H9 (cell line): ENCODE data around the gene GOLT1A. TPM values are rescaled to one million over a fixed set of nuclear protein-coding genes. Genes with fewer than 3 reads are reported as not detected.

ENCODE experiments used
- DNase-seq: peaks from one replicate; pipeline ENCODE4 v3.0.0-alpha.2; 2017
- H2AFZ ChIP-seq: one replicate; pipeline ENCODE4 v1.6.1; 2013; ENCODE audit warnings: mild to moderate bottlenecking, low read length, control low read depth, moderate library complexity
- H2AK5ac ChIP-seq: 2 replicates; pipeline ENCODE4 v1.6.1; 2013; ENCODE audit warnings: low read length, control low read depth, mixed read lengths; ENCODE audit not compliant: insufficient read length
- H2BK120ac ChIP-seq: one replicate; pipeline ENCODE4 v1.6.1; 2013; ENCODE audit warnings: low read depth, mild to moderate bottlenecking, low read length, control low read depth, inconsistent platforms; ENCODE audit not compliant: poor library complexity, severe bottlenecking
- H2BK12ac ChIP-seq: 2 replicates; pipeline ENCODE4 v1.6.1; 2013; ENCODE audit warnings: low read length, control low read depth, mixed read lengths, low read depth; ENCODE audit not compliant: insufficient read length
- H2BK15ac ChIP-seq: 2 replicates; pipeline ENCODE4 v1.6.1; 2013; ENCODE audit warnings: low read depth, low read length, control low read depth
- H2BK20ac ChIP-seq: one replicate; pipeline ENCODE4 v1.6.1; 2013; ENCODE audit warnings: low read depth, mild to moderate bottlenecking, low read length, control low read depth, inconsistent platforms; ENCODE audit not compliant: poor library complexity, severe bottlenecking
- H2BK5ac ChIP-seq: 2 replicates; pipeline ENCODE4 v1.6.1; 2013; ENCODE audit warnings: low read length, control low read depth, mixed read lengths; ENCODE audit not compliant: insufficient read length
- H3K14ac ChIP-seq: 2 replicates; pipeline ENCODE4 v1.6.1; 2013; ENCODE audit warnings: low read length, control low read depth; ENCODE audit not compliant: insufficient read depth
- H3K18ac ChIP-seq: 2 replicates; pipeline ENCODE4 v1.6.1; 2013; ENCODE audit warnings: low read depth, mild to moderate bottlenecking, mixed read lengths, low read length, control low read depth; ENCODE audit not compliant: insufficient read length
- H3K23ac ChIP-seq: 2 replicates; pipeline ENCODE4 v1.6.1; 2013; ENCODE audit warnings: low read length, control low read depth, mixed read lengths, low read depth; ENCODE audit not compliant: insufficient read length
- H3K23me2 ChIP-seq: 2 replicates; pipeline ENCODE4 v1.6.1; 2013; ENCODE audit warnings: low read depth, mild to moderate bottlenecking, mixed read lengths, low read length, control low read depth; ENCODE audit not compliant: insufficient read length, poor library complexity, severe bottlenecking
- H3K27ac ChIP-seq: 2 replicates; pipeline ENCODE4 v1.5.1; 2013; ENCODE audit warnings: low read length, control low read depth, mixed read lengths, low read depth; ENCODE audit not compliant: insufficient read length
- H3K27me3 ChIP-seq: 2 replicates; pipeline ENCODE4 v1.6.1; 2013; ENCODE audit warnings: low read length, control low read depth, inconsistent platforms; ENCODE audit not compliant: insufficient read depth
- H3K4ac ChIP-seq: 2 replicates; pipeline ENCODE4 v1.6.1; 2013; ENCODE audit warnings: low read depth, mild to moderate bottlenecking, control low read depth, inconsistent platforms, low read length, moderate library complexity
- H3K4me1 ChIP-seq: 2 replicates; pipeline ENCODE4 v1.6.1; 2013; ENCODE audit warnings: low read length, control low read depth, inconsistent platforms; ENCODE audit not compliant: insufficient read depth
- H3K4me2 ChIP-seq: 2 replicates; pipeline ENCODE4 v1.6.1; 2013; ENCODE audit warnings: low read length, control low read depth, mixed read lengths; ENCODE audit not compliant: insufficient read length, insufficient read depth
- H3K56ac ChIP-seq: 2 replicates; pipeline ENCODE4 v1.6.1; 2013; ENCODE audit warnings: low read depth, mild to moderate bottlenecking, mixed read lengths, low read length, control low read depth; ENCODE audit not compliant: insufficient read length
- H3K79me1 ChIP-seq: 2 replicates; pipeline ENCODE4 v1.6.1; 2013; ENCODE audit warnings: low read depth, mild to moderate bottlenecking, moderate library complexity, low read length, control low read depth, inconsistent platforms; ENCODE audit not compliant: insufficient read depth, poor library complexity, severe bottlenecking
- H3K79me2 ChIP-seq: 2 replicates; pipeline ENCODE4 v1.6.1; 2013; ENCODE audit warnings: low read length, control low read depth, inconsistent platforms; ENCODE audit not compliant: insufficient read depth
- H3K9ac ChIP-seq: 2 replicates; pipeline ENCODE4 v1.6.1; 2013; ENCODE audit warnings: low read length, control low read depth, mixed read lengths; ENCODE audit not compliant: insufficient read length; ENCODE audit errors: extremely low read depth
- H3K9me3 ChIP-seq: one replicate; pipeline ENCODE4 v1.6.1; 2013; ENCODE audit warnings: low read depth, low read length, inconsistent platforms; ENCODE audit not compliant: control insufficient read depth
- H3T11ph ChIP-seq: one replicate; pipeline ENCODE4 v1.6.1; 2013; ENCODE audit warnings: mild to moderate bottlenecking, low read length, control low read depth, inconsistent platforms
- H4K20me1 ChIP-seq: one replicate; pipeline ENCODE4 v1.6.1; 2013; ENCODE audit not compliant: control insufficient read depth, insufficient read length, insufficient read depth
- H4K5ac ChIP-seq: 2 replicates; pipeline ENCODE4 v1.6.1; 2013; ENCODE audit warnings: low read depth, mild to moderate bottlenecking, mixed read lengths, low read length, control low read depth; ENCODE audit not compliant: insufficient read length
- H4K8ac ChIP-seq: replicated peaks from 2 replicates; pipeline ENCODE4 v1.6.1; 2013; ENCODE audit warnings: low read length, control low read depth, mixed read lengths, low read depth; ENCODE audit not compliant: insufficient read length
- H4K91ac ChIP-seq: 2 replicates; pipeline ENCODE4 v1.6.1; 2013; ENCODE audit warnings: low read depth, mild to moderate bottlenecking, moderate library complexity, mixed read lengths, low read length, control low read depth; ENCODE audit not compliant: insufficient read length
- H3K27ac Mint-ChIP-seq, 3 experiments: 2 replicates in 2 of 3; 3 replicates in 1 of 3; pipeline ENCODE4 v1.8.0; 2020 to 2021; ENCODE audit warnings: mixed read lengths in 3 of 3, mild to moderate bottlenecking in 1 of 3, moderate library complexity in 1 of 3
- H3K27me3 Mint-ChIP-seq: 2 replicates; pipeline ENCODE4 v1.8.0; 2021; ENCODE audit warnings: low read depth, mild to moderate bottlenecking, moderate library complexity, mixed read lengths
- H3K36me3 Mint-ChIP-seq, 3 experiments: 2 replicates in 2 of 3; 3 replicates in 1 of 3; pipeline ENCODE4 v1.8.0; 2020 to 2021; ENCODE audit warnings: low read depth in 3 of 3, mixed read lengths in 3 of 3; ENCODE audit not compliant: insufficient read depth in 1 of 3
- H3K4me1 Mint-ChIP-seq, 2 experiments: 2 replicates each; pipeline ENCODE4 v1.8.0; 2020; ENCODE audit warnings: mixed read lengths in 2 of 2
- H3K4me3 Mint-ChIP-seq, 2 experiments: 2 replicates in 1 of 2; 3 replicates in 1 of 2; pipeline ENCODE4 v1.8.0; 2020 to 2021; ENCODE audit warnings: mild to moderate bottlenecking in 2 of 2, mixed read lengths in 2 of 2, moderate library complexity in 1 of 2
- H3K9me3 Mint-ChIP-seq, 2 experiments: 2 replicates in 1 of 2; 3 replicates in 1 of 2; pipeline ENCODE4 v1.8.0; 2020; ENCODE audit warnings: mild to moderate bottlenecking in 2 of 2, mixed read lengths in 2 of 2, moderate library complexity in 1 of 2
- WGBS: extraction: QIAGEN DNeasy Blood & Tissue Kit; methylation state at CpG from one replicate; pipeline ENCODE4 v1.1.7; 2013; ENCODE audit warnings: missing lambda C conversion rate, low lambda C conversion rate, mixed read lengths; ENCODE audit not compliant: insufficient read length; ENCODE audit errors: extremely low coverage; 5-methylcytosine and 5-hydroxymethylcytosine counted together
- total RNA-seq: library from RNA; stranded (reverse); gene quantifications from 2 replicates; pipeline ENCODE4 v1.2.1, GENCODE V29; 2021
- TF ChIP-seq, protein P1 (sequence below): fragments of 200-600 bp; sonication (generic); conservative IDR thresholded peaks from 3 replicates; pipeline ENCODE4 v1.8.0; 2021; ENCODE audit warnings: antibody characterized with exemption, mild to moderate bottlenecking

Gene GOLT1A
- total RNA-seq, 1 experiment from 2014 or later = 4.2 TPM

DNA sequence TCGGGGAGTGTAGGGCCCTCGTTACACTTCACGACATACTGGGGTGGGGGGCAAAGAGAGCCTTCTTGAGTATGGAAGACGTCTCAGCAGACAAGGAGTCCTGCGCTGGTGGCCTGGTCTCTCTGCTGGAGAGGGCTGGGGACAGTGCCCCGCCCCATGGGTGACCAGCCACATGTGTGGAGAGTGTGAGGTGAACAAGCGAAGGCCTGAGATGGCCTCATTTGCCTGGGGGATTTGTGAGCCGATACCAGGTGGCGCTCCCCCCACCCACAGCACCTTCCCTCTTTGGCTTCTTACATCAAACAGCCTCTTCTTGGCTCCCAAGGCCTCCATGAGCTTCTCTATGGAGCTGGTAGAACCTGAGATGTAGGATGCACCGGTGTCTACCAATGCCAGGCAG is 57.9 kb downstream of the GOLT1A start:
- Histone ChIP-seq H3K4me1 (no peaks in the 10 kb centered on the region; the same call in 1 of the 2 replicates), H4K8ac (no peak overlapping the region), H4K20me1 (no peaks in the 10 kb centered on the region), H3K18ac (no peak overlapping the region), H3K79me1 (no peaks in the 10 kb centered on the region), H3K4me2 (no peak overlapping the region), H2BK20ac (no peak overlapping the region), H3K23ac (no peak overlapping the region), H2BK12ac (no peak overlapping the region), H3K9me3 (no peaks in the 10 kb centered on the region), H2BK5ac (no peak overlapping the region), H4K5ac (no peak overlapping the region), H3K23me2 (peaks cover 6% of the 10 kb centered on the region), H3K27me3 (no peaks in the 10 kb centered on the region; the same call in 1 of the 2 replicates), H3K14ac (no peak overlapping the region), H2BK120ac (no peak overlapping the region), H3K9ac (no peak overlapping the region), H3K56ac (no peak overlapping the region), H4K91ac (no peak overlapping the region), H2AFZ (no peak overlapping the region), H2AK5ac (no peak overlapping the region), H3K79me2 (no peaks in the 10 kb centered on the region), H2BK15ac (no peak overlapping the region), H3K4ac (no peak overlapping the region), H3T11ph (no peak overlapping the region), H3K27ac (no peak overlapping the region)
- peaks cover 38% of the 10 kb centered on the region for H3K27me3 Mint-ChIP-seq
- H3K36me3 Mint-ChIP-seq = no peaks in the 10 kb centered on the region; a peak in 2 of 7 replicates
- TF ChIP-seq, protein P1, sequence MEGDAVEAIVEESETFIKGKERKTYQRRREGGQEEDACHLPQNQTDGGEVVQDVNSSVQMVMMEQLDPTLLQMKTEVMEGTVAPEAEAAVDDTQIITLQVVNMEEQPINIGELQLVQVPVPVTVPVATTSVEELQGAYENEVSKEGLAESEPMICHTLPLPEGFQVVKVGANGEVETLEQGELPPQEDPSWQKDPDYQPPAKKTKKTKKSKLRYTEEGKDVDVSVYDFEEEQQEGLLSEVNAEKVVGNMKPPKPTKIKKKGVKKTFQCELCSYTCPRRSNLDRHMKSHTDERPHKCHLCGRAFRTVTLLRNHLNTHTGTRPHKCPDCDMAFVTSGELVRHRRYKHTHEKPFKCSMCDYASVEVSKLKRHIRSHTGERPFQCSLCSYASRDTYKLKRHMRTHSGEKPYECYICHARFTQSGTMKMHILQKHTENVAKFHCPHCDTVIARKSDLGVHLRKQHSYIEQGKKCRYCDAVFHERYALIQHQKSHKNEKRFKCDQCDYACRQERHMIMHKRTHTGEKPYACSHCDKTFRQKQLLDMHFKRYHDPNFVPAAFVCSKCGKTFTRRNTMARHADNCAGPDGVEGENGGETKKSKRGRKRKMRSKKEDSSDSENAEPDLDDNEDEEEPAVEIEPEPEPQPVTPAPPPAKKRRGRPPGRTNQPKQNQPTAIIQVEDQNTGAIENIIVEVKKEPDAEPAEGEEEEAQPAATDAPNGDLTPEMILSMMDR = no peak
- DNase-seq = no peak
- no peaks in the 10 kb centered on the region for H3K9me3 Mint-ChIP-seq
- H3K27ac Mint-ChIP-seq = no peak overlapping the region
- H3K4me1 Mint-ChIP-seq = peaks cover 8 to 13% of the 10 kb centered on the region in 2 experiments
- WGBS = no CpG with 5 or more reads among the region's 10 CpGs
- no peak overlapping the region for H3K4me3 Mint-ChIP-seq
